ENCODE results near the gene STOX2.

Gene STOX2

GRCh38 chr4:183977707-183978106, 72.6 kb downstream of the STOX2 start:
- Histone ChIP-seq H3K9ac (ENCODE audit: low read length) (no peak overlapping the region), H3K4me1 (ENCODE audit: control insufficient read depth, insufficient read depth, low read length) (no peaks in the 10 kb centered on the region), H3K9me3 (ENCODE audit: control insufficient read depth, low read length) (no peaks in the 10 kb centered on the region), H3K27me3 (ENCODE audit: control insufficient read depth, insufficient read depth, low read length) (no peaks in the 10 kb centered on the region), H3K36me3 (ENCODE audit: control insufficient read depth, insufficient read depth, low read length) (no peaks in the 10 kb centered on the region), H3K4me3 (ENCODE audit: low read length) (no peak overlapping the region)

GRCh38 chr4:183984566-183984965, 79.5 kb downstream of the STOX2 start:
- Histone ChIP-seq H3K36me3 (ENCODE audit: control insufficient read depth, insufficient read depth, low read length) (no peaks in the 10 kb centered on the region), H3K4me1 (ENCODE audit: control insufficient read depth, insufficient read depth, low read length) (peaks cover 18% of the 10 kb centered on the region), H3K9me3 (ENCODE audit: control insufficient read depth, low read length) (no peaks in the 10 kb centered on the region), H3K27me3 (ENCODE audit: control insufficient read depth, insufficient read depth, low read length) (no peaks in the 10 kb centered on the region), H3K9ac (ENCODE audit: low read length) (no peak overlapping the region), H3K4me3 (ENCODE audit: low read length) (no peak overlapping the region)

- Histone ChIP-seq H3K27me3 (ENCODE audit: control insufficient read depth, insufficient read depth, low read length) (no peaks in the 10 kb centered on the region), H3K9ac (ENCODE audit: low read length) (no peak overlapping the region), H3K4me1 (ENCODE audit: control insufficient read depth, insufficient read depth, low read length) (peaks cover 18% of the 10 kb centered on the region), H3K9me3 (ENCODE audit: control insufficient read depth, low read length) (no peaks in the 10 kb centered on the region), H3K36me3 (ENCODE audit: control insufficient read depth, insufficient read depth, low read length) (no peaks in the 10 kb centered on the region), H3K4me3 (ENCODE audit: low read length) (no peak overlapping the region)
Measured at GRCh38 chr4:183985786-183986185, 80.7 kb downstream of the STOX2 start.

GRCh38 chr4:183986291-183986970, 81.3 kb downstream of the STOX2 start:
- Histone ChIP-seq H3K9me3 (ENCODE audit: control insufficient read depth, low read length) (no peaks in the 10 kb centered on the region), H3K4me3 (ENCODE audit: low read length) (no peak overlapping the region), H3K9ac (ENCODE audit: low read length) (no peak overlapping the region), H3K36me3 (ENCODE audit: control insufficient read depth, insufficient read depth, low read length) (no peaks in the 10 kb centered on the region), H3K4me1 (ENCODE audit: control insufficient read depth, insufficient read depth, low read length) (peaks cover 18% of the 10 kb centered on the region), H3K27me3 (ENCODE audit: control insufficient read depth, insufficient read depth, low read length) (no peaks in the 10 kb centered on the region)

GRCh38 chr4:183986971-183987946, 82.2 kb downstream of the STOX2 start:
- no peaks in the 10 kb centered on the region for H3K9me3 ChIP-seq (ENCODE audit: control insufficient read depth, low read length)
- H3K27me3 ChIP-seq (ENCODE audit: control insufficient read depth, insufficient read depth, low read length): no peaks in the 10 kb centered on the region
- peaks cover 18% of the 10 kb centered on the region for H3K4me1 ChIP-seq (ENCODE audit: control insufficient read depth, insufficient read depth, low read length)
- H3K9ac ChIP-seq (ENCODE audit: low read length): peak overlapping the region; percentile 66
- H3K4me3 ChIP-seq (ENCODE audit: low read length): peak overlapping the region; percentile 34
- H3K36me3 ChIP-seq (ENCODE audit: control insufficient read depth, insufficient read depth, low read length): no peaks in the 10 kb centered on the region

- peak overlapping the region; percentile 66 for H3K9ac ChIP-seq (ENCODE audit: low read length)
- no peaks in the 10 kb centered on the region for H3K27me3 ChIP-seq (ENCODE audit: control insufficient read depth, insufficient read depth, low read length)
- H3K36me3 ChIP-seq (ENCODE audit: control insufficient read depth, insufficient read depth, low read length): no peaks in the 10 kb centered on the region
- no peaks in the 10 kb centered on the region for H3K9me3 ChIP-seq (ENCODE audit: control insufficient read depth, low read length)
- peaks cover 18% of the 10 kb centered on the region for H3K4me1 ChIP-seq (ENCODE audit: control insufficient read depth, insufficient read depth, low read length)
- peak overlapping the region; percentile 34 for H3K4me3 ChIP-seq (ENCODE audit: low read length)
Measured at GRCh38 chr4:183987987-183988392, 82.9 kb downstream of the STOX2 start.

- Histone ChIP-seq H3K9ac (ENCODE audit: low read length) (peak overlapping the region; percentile 12), H3K9me3 (ENCODE audit: control insufficient read depth, low read length) (no peaks in the 10 kb centered on the region), H3K36me3 (ENCODE audit: control insufficient read depth, insufficient read depth, low read length) (no peaks in the 10 kb centered on the region), H3K4me3 (ENCODE audit: low read length) (no peak overlapping the region), H3K27me3 (ENCODE audit: control insufficient read depth, insufficient read depth, low read length) (no peaks in the 10 kb centered on the region), H3K4me1 (ENCODE audit: control insufficient read depth, insufficient read depth, low read length) (peaks cover 18% of the 10 kb centered on the region)
Measured at GRCh38 chr4:183988874-183989273, 83.8 kb downstream of the STOX2 start.

- H3K9me3 ChIP-seq (ENCODE audit: control insufficient read depth, low read length): no peaks in the 10 kb centered on the region
- H3K9ac ChIP-seq (ENCODE audit: low read length): no peak overlapping the region
- H3K4me3 ChIP-seq (ENCODE audit: low read length): no peak overlapping the region
- peaks cover 18% of the 10 kb centered on the region for H3K4me1 ChIP-seq (ENCODE audit: control insufficient read depth, insufficient read depth, low read length)
- H3K27me3 ChIP-seq (ENCODE audit: control insufficient read depth, insufficient read depth, low read length): no peaks in the 10 kb centered on the region
- H3K36me3 ChIP-seq (ENCODE audit: control insufficient read depth, insufficient read depth, low read length): no peaks in the 10 kb centered on the region
Measured at GRCh38 chr4:183989461-183989860, 84.4 kb downstream of the STOX2 start.

GRCh38 chr4:183989931-183990330, 84.8 kb downstream of the STOX2 start:
- Histone ChIP-seq H3K27me3 (ENCODE audit: control insufficient read depth, insufficient read depth, low read length) (no peaks in the 10 kb centered on the region), H3K4me3 (ENCODE audit: low read length) (no peak overlapping the region), H3K36me3 (ENCODE audit: control insufficient read depth, insufficient read depth, low read length) (no peaks in the 10 kb centered on the region), H3K9ac (ENCODE audit: low read length) (no peak overlapping the region), H3K9me3 (ENCODE audit: control insufficient read depth, low read length) (no peaks in the 10 kb centered on the region), H3K4me1 (ENCODE audit: control insufficient read depth, insufficient read depth, low read length) (peaks cover 18% of the 10 kb centered on the region)

GRCh38 chr4:183993676-183994075, 88.6 kb downstream of the STOX2 start:
- peaks cover under 1% of the 10 kb centered on the region for H3K4me1 ChIP-seq (ENCODE audit: control insufficient read depth, insufficient read depth, low read length)
- H3K9ac ChIP-seq (ENCODE audit: low read length): no peak overlapping the region
- no peaks in the 10 kb centered on the region for H3K9me3 ChIP-seq (ENCODE audit: control insufficient read depth, low read length)
- H3K4me3 ChIP-seq (ENCODE audit: low read length): no peak overlapping the region
- no peaks in the 10 kb centered on the region for H3K27me3 ChIP-seq (ENCODE audit: control insufficient read depth, insufficient read depth, low read length)
- no peaks in the 10 kb centered on the region for H3K36me3 ChIP-seq (ENCODE audit: control insufficient read depth, insufficient read depth, low read length)

- Histone ChIP-seq H3K36me3 (ENCODE audit: control insufficient read depth, insufficient read depth, low read length) (no peaks in the 10 kb centered on the region), H3K27me3 (ENCODE audit: control insufficient read depth, insufficient read depth, low read length) (no peaks in the 10 kb centered on the region), H3K4me1 (ENCODE audit: control insufficient read depth, insufficient read depth, low read length) (no peaks in the 10 kb centered on the region), H3K9ac (ENCODE audit: low read length) (no peak overlapping the region), H3K9me3 (ENCODE audit: control insufficient read depth, low read length) (no peaks in the 10 kb centered on the region), H3K4me3 (ENCODE audit: low read length) (no peak overlapping the region)
Measured at GRCh38 chr4:183995570-183995969, 90.5 kb downstream of the STOX2 start.

- no peaks in the 10 kb centered on the region for H3K27me3 ChIP-seq (ENCODE audit: control insufficient read depth, insufficient read depth, low read length)
- no peaks in the 10 kb centered on the region for H3K36me3 ChIP-seq (ENCODE audit: control insufficient read depth, insufficient read depth, low read length)
- no peak overlapping the region for H3K4me3 ChIP-seq (ENCODE audit: low read length)
- H3K9ac ChIP-seq (ENCODE audit: low read length): no peak overlapping the region
- no peaks in the 10 kb centered on the region for H3K9me3 ChIP-seq (ENCODE audit: control insufficient read depth, low read length)
- H3K4me1 ChIP-seq (ENCODE audit: control insufficient read depth, insufficient read depth, low read length): no peaks in the 10 kb centered on the region
Measured at GRCh38 chr4:183996868-183997267, 91.8 kb downstream of the STOX2 start.
